Thoracic aorta (tissue), 2 donors: ENCODE data around the gene RNF224. TPM values are rescaled to one million over a fixed set of nuclear protein-coding genes. Genes with fewer than 3 reads are reported as not detected.

Source experiments
- ATAC-seq: fragments of 150-250 bp; one replicate; pipeline ENCODE4 v1.8.0; 2017; ENCODE audit warnings: low read depth; ENCODE audit not compliant: insufficient number of reproducible peaks, low FRiP score
- DNase-seq: peaks from one replicate; pipeline ENCODE4 v3.0.0-alpha.2; 2020; ENCODE audit warnings: low spot score
- H3K27ac ChIP-seq, 2 donors: fragments of 200-600 bp; sonication (generic); 1 replicate in 1 of 2; 2 replicates in 1 of 2; pipeline ENCODE4 v1.5.1; 2016; ENCODE audit warnings: mild to moderate bottlenecking in 2 of 2, moderate library complexity in 2 of 2
- H3K27me3 ChIP-seq: fragments of 200-600 bp; sonication (generic); replicated peaks from 2 replicates; pipeline ENCODE4 v1.6.0; 2016; ENCODE audit warnings: mild to moderate bottlenecking; ENCODE audit not compliant: insufficient read depth
- H3K36me3 ChIP-seq: fragments of 200-600 bp; sonication (generic); one replicate; pipeline ENCODE4 v1.5.1; 2016
- H3K4me1 ChIP-seq, 2 donors: fragments of 200-600 bp; sonication (generic); 1 replicate in 1 of 2; 2 replicates in 1 of 2; pipeline versions ENCODE4 v1.5.1 to v1.6.0; 2016; ENCODE audit warnings: low read depth in 2 of 2, mild to moderate bottlenecking in 1 of 2; ENCODE audit not compliant: control insufficient read depth in 1 of 2
- H3K4me3 ChIP-seq: fragments of 200-600 bp; sonication (generic); 2 replicates; pipeline ENCODE4 v1.5.1; 2016; ENCODE audit warnings: mild to moderate bottlenecking
- H3K9me3 ChIP-seq: fragments of 200-600 bp; sonication (generic); 2 replicates; pipeline ENCODE4 v1.5.1; 2016
- total RNA-seq, 2 donors: library from RNA; depleted of rRNA; stranded (reverse); fragments of >200 nt; gene quantifications; one replicate each; pipeline versions ENCODE4 v1.1.0 to v1.2.3, GENCODE V29; 2016
- TF ChIP-seq, protein P1 (sequence below): fragments of 200-600 bp; sonication (generic); IDR thresholded peaks from one replicate; pipeline ENCODE4 v1.5.1; 2019; ENCODE audit warnings: antibody characterized with exemption

Gene RNF224
- total RNA-seq, 2 donors from 2014 or later: not detected

DNA sequence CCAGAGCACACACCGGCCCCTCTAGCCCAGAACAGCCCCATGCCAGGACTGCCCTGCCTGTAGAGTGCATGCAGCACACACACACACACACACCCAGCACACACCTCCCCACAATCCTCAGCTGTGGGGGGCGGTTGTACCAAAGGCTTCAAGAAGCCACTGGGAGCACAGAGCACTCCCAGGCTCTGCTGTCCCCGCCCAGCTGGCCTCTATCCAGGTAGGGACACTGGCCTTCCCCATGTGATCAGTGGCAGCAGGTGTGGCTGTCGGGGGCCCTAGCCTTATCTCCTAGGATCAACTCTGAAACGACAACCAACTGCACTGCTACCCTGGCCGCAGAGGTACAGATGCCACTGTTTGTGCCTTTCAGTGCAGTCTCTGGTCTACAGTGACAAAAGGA, 40.9 kb upstream of the RNF224 start:
- Histone ChIP-seq H3K36me3 (peaks cover 50% of the 10 kb centered on the region), H3K9me3 (no peaks in the 10 kb centered on the region), H3K27ac (no peak overlapping the region), H3K4me3 (no peak overlapping the region), H3K4me1 (peaks cover 30 to 39% of the 10 kb centered on the region in 2 donors), H3K27me3 (no peaks in the 10 kb centered on the region)
- no peak for ATAC-seq
- TF ChIP-seq, protein P1, sequence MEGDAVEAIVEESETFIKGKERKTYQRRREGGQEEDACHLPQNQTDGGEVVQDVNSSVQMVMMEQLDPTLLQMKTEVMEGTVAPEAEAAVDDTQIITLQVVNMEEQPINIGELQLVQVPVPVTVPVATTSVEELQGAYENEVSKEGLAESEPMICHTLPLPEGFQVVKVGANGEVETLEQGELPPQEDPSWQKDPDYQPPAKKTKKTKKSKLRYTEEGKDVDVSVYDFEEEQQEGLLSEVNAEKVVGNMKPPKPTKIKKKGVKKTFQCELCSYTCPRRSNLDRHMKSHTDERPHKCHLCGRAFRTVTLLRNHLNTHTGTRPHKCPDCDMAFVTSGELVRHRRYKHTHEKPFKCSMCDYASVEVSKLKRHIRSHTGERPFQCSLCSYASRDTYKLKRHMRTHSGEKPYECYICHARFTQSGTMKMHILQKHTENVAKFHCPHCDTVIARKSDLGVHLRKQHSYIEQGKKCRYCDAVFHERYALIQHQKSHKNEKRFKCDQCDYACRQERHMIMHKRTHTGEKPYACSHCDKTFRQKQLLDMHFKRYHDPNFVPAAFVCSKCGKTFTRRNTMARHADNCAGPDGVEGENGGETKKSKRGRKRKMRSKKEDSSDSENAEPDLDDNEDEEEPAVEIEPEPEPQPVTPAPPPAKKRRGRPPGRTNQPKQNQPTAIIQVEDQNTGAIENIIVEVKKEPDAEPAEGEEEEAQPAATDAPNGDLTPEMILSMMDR: no peak
- no peak for DNase-seq

- TF ChIP-seq, protein P1: no peak
- peaks cover 43% of the 10 kb centered on the region for H3K36me3 ChIP-seq
- H3K9me3 ChIP-seq: no peaks in the 10 kb centered on the region
- no peak overlapping the region for H3K27ac ChIP-seq
- peaks cover 30 to 39% of the 10 kb centered on the region in 2 donors for H3K4me1 ChIP-seq
- DNase-seq (no peak), ATAC-seq (no peak)
- no peaks in the 10 kb centered on the region for H3K27me3 ChIP-seq
- peak overlapping the region; percentile 84 for H3K4me3 ChIP-seq
Observed at GRCh38 chr9:137187386-137187785, 39.9 kb upstream of the RNF224 start.

DNA sequence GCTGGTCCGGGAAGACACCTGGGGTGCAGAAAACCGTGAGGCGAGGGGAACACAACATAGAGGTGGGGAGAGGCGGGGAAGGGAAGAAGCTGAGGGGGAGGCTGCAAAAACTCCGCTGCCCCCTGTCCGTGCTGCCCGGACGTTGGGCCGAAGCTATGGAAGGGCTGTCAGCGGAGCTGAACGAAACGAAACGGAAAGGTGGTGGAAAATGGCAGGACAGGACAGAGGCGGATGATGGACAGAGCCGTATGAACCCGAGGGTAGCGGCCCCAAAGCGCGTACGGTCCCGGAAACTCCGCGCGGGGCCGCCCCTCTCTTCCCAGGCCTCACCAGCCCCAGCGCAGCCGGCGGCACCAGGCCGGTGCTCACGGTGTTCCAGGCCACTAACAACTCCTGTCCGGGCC, 39.2 kb upstream of the RNF224 start:
- H3K27me3 ChIP-seq: no peaks in the 10 kb centered on the region
- DNase-seq (no peak), ATAC-seq (no peak)
- peak overlapping the region; percentile 93 for H3K27ac ChIP-seq
- no peaks in the 10 kb centered on the region for H3K9me3 ChIP-seq
- H3K4me1 ChIP-seq: peaks cover 30 to 39% of the 10 kb centered on the region in 2 donors
- TF ChIP-seq, protein P1: no peak
- H3K4me3 ChIP-seq: peak overlapping the region; percentile 84
- H3K36me3 ChIP-seq: peaks cover 36% of the 10 kb centered on the region

GRCh38 chr9:137188490-137189296, 38.6 kb upstream of the RNF224 start, which contains the start of the genes ANAPC2 and SSNA1:
TSS of gene ANAPC2 (minus strand) at chr9:137188560. CDS start at chr9:137188532, 28 bp downstream.
TSS of gene SSNA1 (plus strand) at chr9:137188676. CDS start at chr9:137188727, 51 bp downstream.
- peak; percentile 52 for DNase-seq
- Histone ChIP-seq H3K27ac (peak within 1 kb of the TSS; percentile 93), H3K4me3 (peak within 1 kb of the TSS; percentile 84), H3K9me3 (no peaks in the 10 kb centered on the region), H3K27me3 (no peaks in the 10 kb centered on the region), H3K36me3 (peaks cover 30% of the 10 kb centered on the region), H3K4me1 (peaks cover 30 to 39% of the 10 kb centered on the region in 2 donors)
- ATAC-seq: peak; percentile 83
- TF ChIP-seq, protein P1: peak; percentile 18
